ENCODE measurements around the gene LRRC61.
"Not testable (repeated sequence)": the region's sequence is repeated elsewhere in the genome, so short reads cannot be mapped to it uniquely, and the experiment has no call there.

LRRC61 gene

DNA sequence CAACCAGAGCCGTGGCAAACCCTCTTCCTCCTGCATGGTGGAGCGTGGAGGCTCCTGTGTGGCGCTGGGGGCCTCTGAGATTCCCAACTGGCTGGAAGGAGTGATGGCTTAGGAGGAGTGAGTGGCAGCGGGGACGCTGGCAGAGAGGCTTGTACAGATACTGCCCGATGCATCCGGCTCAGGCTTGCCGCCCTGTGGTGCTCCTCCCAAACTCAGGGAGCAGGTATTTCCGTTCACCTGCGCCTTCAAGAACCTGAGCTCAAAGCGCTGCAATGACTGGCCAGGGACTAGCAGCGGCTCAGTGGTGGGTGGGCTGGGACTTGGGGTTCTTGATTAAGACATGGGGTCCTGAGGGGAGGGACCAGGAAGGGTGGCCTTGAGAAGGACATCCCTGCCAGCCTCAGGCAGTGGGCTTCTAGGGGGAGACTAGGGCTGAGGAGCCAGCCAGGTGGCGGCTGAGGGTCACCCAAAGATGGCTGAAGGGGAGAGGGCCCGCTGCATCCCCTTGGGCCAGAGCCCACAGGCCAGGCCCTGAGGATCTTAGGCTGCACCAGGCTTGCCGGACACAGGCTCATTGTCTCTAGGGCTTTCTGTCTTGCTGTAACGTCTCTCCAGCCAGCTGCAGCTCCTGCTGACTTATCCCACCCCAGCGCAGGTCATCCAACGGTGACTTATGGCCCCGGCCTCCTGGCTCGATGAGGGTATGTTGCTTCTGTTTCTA, 59.1 kb downstream of the LRRC61 start:
- DNase-seq (ENCODE audit: low read depth) = no peak
- H3K4me3 ChIP-seq (ENCODE audit: low read length) = no peak overlapping the region
- TF ChIP-seq, protein P1, sequence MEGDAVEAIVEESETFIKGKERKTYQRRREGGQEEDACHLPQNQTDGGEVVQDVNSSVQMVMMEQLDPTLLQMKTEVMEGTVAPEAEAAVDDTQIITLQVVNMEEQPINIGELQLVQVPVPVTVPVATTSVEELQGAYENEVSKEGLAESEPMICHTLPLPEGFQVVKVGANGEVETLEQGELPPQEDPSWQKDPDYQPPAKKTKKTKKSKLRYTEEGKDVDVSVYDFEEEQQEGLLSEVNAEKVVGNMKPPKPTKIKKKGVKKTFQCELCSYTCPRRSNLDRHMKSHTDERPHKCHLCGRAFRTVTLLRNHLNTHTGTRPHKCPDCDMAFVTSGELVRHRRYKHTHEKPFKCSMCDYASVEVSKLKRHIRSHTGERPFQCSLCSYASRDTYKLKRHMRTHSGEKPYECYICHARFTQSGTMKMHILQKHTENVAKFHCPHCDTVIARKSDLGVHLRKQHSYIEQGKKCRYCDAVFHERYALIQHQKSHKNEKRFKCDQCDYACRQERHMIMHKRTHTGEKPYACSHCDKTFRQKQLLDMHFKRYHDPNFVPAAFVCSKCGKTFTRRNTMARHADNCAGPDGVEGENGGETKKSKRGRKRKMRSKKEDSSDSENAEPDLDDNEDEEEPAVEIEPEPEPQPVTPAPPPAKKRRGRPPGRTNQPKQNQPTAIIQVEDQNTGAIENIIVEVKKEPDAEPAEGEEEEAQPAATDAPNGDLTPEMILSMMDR (conservative IDR thresholded peaks at IDR 0.05; ENCODE audit: low read depth, low read length) = no peak

DNA sequence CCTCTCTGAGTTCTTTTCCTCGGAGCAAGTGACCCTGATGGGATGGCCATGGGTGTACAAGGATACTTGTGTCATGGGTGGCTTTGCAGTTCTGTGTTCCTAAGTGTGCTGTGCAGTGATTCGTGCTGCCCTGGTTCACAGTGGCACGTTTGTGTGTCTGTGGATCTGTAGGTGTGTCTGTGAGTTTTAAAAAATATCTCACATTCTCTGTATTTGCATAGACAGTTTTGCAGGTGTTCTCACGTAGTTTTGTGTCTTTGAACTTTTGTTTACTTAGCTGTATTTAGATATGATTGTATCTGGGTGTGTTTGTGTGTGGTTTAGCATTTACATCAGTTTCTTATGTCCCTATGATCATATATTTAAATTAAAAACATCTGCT, 59.7 kb downstream of the LRRC61 start:
- no peak overlapping the region for H3K4me3 ChIP-seq (ENCODE audit: low read length)
- TF ChIP-seq, protein P1 (conservative IDR thresholded peaks at IDR 0.05; ENCODE audit: low read depth, low read length) = no peak
- no peak for DNase-seq (ENCODE audit: low read depth)

DNA sequence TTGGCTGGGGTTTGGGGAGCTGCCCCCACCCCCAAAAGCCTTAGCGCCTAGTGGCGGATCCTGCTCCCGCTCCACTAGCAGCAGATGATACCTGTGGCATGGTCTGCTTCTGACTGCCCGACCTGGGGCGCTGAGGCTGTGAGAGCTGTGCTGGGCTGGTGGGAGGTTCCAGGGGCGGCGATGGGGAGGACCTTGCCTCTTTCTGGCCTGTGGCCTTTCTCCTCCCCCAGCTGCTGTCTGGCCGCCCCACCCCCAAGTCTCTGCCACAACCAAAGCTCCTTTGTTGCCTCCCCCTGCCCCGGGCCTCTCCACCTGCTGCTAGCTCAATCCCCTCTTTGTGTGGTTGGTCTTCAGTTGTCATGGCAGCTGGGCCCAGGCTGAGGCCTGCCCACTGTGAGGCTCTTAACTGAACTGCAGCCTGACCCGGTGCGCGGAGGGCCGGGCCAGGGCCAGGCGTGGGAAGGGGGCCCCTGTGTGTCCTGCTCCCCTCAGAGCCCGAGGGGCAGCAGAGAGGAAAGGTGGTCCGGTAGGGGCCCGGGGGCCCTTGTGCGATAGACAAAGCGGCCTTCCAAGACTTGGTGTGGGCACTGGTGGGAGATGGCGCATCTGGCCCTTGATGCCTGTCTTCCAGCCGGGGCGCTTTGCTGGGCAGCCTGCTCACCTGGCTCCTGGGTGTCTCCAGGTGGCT, 60.7 kb downstream of the LRRC61 start:
- TF ChIP-seq, protein P1 (conservative IDR thresholded peaks at IDR 0.05; ENCODE audit: low read depth, low read length) = no peak
- peak; percentile 81 for DNase-seq (ENCODE audit: low read depth)

DNA sequence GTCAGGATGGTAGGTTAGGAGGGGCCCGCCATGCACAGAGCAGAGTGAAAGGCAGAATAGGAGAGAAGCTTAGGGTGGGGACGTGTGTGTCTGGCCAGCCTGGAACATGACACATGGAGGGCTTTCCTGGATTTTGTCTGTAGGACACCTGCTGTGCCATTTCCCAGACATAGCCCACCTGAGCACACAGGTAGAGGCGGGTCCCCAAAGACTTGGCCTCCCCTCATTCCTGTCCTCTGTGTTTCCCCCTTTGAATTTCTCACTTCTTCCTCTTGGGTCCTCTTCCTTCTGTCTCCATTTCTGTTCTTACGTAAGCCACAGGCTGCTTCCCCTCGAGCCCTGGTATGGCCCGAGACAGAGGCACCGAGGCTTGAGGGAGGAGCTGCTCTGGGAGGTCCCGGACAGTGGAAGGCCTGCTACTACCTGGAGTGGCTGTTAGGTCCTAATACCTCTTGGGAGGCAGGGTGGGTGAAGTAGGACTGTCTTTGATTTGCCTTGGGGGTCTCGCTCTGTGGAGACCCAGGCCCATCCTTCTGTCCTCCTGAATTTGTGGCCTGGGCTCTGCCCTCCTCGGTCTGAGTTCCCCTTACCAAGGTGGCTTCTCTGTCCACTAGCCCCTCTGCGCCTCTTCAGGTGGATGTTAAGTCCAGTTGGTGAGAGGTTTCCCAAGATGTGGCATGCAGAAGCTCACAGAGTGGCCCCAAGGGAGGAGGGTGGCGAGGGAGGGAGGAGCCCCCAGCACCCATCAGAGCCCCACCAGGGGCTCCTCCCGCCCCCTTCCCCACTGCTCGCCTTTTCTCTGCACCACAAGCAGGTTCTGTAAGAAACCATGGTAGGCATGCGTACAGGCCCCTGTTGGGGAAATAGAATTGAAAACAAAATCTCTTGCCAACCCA, 61.5 kb downstream of the LRRC61 start:
- TF ChIP-seq, protein P1 (conservative IDR thresholded peaks at IDR 0.05; ENCODE audit: low read depth, low read length) = no peak
- H3K4me3 ChIP-seq (ENCODE audit: low read length) = no peak overlapping the region
- DNase-seq (ENCODE audit: low read depth) = no peak

More for the DNA sequence above, 60.7 kb downstream of the LRRC61 start:
- H3K4me3 ChIP-seq (ENCODE audit: low read length) = no peak overlapping the region

DNA sequence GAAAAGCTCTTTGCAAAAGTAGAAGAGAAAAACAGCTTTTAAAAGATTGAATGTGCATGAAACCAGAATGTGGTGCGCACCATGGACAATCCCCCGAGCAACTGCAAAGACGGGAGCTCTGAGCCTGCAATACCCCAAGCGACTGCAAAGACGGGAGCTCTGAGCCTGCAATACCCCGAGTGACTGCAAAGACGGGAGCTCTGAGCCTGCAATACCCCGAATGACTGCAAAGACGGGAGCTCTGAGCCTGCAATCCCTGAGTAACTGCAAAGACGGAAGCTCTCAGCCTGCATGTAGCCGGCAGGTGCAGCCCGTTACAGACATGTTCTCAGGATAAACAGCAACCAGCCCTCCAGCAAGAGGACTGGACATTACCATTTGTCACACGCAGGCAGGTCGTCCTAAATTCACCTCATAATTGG, 62.2 kb downstream of the LRRC61 start:
- H3K4me3 ChIP-seq (ENCODE audit: low read length) = no peak overlapping the region
- no peak for DNase-seq (ENCODE audit: low read depth)
- TF ChIP-seq, protein P1 (conservative IDR thresholded peaks at IDR 0.05; ENCODE audit: low read depth, low read length) = no peak

DNA sequence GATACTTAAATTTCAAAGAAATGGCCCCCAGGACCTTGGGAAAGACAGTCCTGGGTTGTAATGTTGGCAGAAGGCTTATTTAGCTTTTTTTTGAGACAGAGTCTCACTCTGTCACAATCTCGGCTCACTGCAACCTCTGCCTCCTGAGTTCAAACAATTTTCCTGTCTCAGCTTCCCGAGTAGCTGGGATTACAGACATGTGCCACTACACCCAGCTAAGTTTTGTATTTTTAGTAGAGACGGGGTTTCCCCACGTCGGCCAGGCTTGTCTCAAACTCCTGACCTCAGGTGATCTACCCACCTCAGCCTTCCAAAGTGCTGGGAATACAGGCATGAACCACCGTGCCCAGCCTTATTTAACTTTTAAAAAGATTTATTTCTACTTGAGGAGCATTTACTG, 62.7 kb downstream of the LRRC61 start:
- H3K4me3 ChIP-seq (ENCODE audit: low read length); DNase-seq (ENCODE audit: low read depth): not testable (repeated sequence)
